ENCODE data around the gene ALDH8A1. TPM values are rescaled to one million over a fixed set of nuclear protein-coding genes. Genes with fewer than 3 reads are reported as not detected.

ALDH8A1 gene
- total and polyA plus RNA-seq, 9 donors, result 0.41 to 2.2 (median 0.65) TPM

DNA sequence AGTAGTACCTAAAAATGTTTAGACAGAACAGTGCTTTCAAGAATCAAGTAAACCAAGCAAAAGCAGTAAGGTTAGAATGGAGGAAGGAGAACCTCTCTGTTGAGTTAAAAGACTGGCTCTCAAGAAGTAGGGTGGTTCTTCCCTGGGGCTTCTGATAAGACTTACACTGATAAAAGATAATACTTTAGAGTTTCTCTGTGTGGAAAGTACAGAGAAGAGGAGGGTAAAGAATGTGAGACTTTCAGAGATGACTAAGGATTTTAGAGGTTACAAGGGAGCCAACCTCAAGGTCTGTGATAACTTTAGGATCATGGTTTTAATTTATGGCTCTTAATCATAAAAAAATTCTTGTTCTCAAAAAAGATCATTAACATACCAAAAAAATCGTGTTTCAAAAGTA lies 30.9 kb upstream of the ALDH8A1 start:
- Histone ChIP-seq H3K4me3 (ENCODE audit: low read length) (no peak overlapping the region), H3K27ac (ENCODE audit: low read length) (no peak overlapping the region), H3K36me3 (ENCODE audit: control insufficient read depth, insufficient read depth, low read length) (peaks cover 23% of the 10 kb centered on the region), H3K27me3 (ENCODE audit: control insufficient read depth, insufficient read depth, low read length) (no peaks in the 10 kb centered on the region), H3K4me1 (ENCODE audit: control insufficient read depth, insufficient read depth, low read length) (no peaks in the 10 kb centered on the region), H3K9me3 (replicated peaks; ENCODE audit: control insufficient read depth, low read depth, low read length) (no peaks in the 10 kb centered on the region)
- DNase-seq, result no peak
- no CpG with 5 or more reads among the region's 1 CpG for WGBS (ENCODE audit: insufficient coverage)

DNA sequence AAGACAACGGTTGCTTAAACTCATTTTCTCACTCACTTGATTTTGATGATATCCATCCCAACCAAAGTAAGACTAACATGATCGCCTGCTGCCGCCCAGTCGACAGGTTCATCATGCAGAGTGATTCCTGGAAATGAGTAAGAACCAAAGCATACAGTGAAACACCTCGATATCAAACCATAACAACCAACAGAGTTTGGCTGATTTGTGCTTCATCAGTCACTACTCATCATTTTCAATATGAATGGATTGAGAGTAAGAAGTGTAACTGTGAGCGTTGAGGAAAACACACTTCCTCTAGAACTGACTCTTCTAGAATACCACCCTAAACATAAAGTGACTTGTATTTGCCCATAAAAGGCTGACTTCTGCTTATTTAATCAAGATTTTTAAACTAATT lies 29.2 kb upstream of the ALDH8A1 start:
- no CpG with 5 or more reads among the region's 6 CpGs for WGBS (ENCODE audit: insufficient coverage)
- H3K27me3 ChIP-seq (ENCODE audit: control insufficient read depth, insufficient read depth, low read length), result no peaks in the 10 kb centered on the region
- H3K9me3 ChIP-seq (replicated peaks; ENCODE audit: control insufficient read depth, low read depth, low read length), result no peaks in the 10 kb centered on the region
- H3K27ac ChIP-seq (ENCODE audit: low read length), result no peak overlapping the region
- H3K4me3 ChIP-seq (ENCODE audit: low read length), result no peak overlapping the region
- DNase-seq, result no peak
- H3K36me3 ChIP-seq (ENCODE audit: control insufficient read depth, insufficient read depth, low read length), result peaks cover 18% of the 10 kb centered on the region
- H3K4me1 ChIP-seq (ENCODE audit: control insufficient read depth, insufficient read depth, low read length), result no peaks in the 10 kb centered on the region

DNA sequence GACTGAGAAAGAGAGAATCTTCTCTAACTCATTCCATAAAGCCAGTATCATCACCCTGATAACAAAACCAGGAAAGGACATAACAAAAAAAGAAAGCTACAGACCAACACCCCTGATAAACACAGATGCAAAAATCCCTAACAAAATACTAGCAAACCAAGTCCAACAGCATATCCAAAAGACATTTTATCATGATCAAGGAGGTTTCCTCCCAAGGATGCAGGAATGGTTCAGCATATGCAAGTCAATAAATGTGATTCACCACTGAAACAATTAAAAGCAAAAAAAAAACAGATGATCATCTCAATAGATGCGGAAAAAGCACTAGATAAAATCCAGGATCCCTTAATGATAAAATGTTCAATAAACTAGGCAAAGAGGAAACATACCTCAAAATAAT lies 24.5 kb upstream of the ALDH8A1 start:
- no peak overlapping the region for H3K4me3 ChIP-seq (ENCODE audit: low read length)
- no peaks in the 10 kb centered on the region for H3K4me1 ChIP-seq (ENCODE audit: control insufficient read depth, insufficient read depth, low read length)
- H3K36me3 ChIP-seq (ENCODE audit: control insufficient read depth, insufficient read depth, low read length), result peaks cover 10% of the 10 kb centered on the region
- H3K27me3 ChIP-seq (ENCODE audit: control insufficient read depth, insufficient read depth, low read length), result no peaks in the 10 kb centered on the region
- no peak overlapping the region for H3K27ac ChIP-seq (ENCODE audit: low read length)
- no peaks in the 10 kb centered on the region for H3K9me3 ChIP-seq (replicated peaks; ENCODE audit: control insufficient read depth, low read depth, low read length)
- no peak for DNase-seq
- no CpG with 5 or more reads among the region's 1 CpG for WGBS (ENCODE audit: insufficient coverage)

- Histone ChIP-seq H3K4me3 (ENCODE audit: low read length) (no peak overlapping the region), H3K27ac (ENCODE audit: low read length) (no peak overlapping the region), H3K9me3 (replicated peaks; ENCODE audit: control insufficient read depth, low read depth, low read length) (no peaks in the 10 kb centered on the region), H3K4me1 (ENCODE audit: control insufficient read depth, insufficient read depth, low read length) (no peaks in the 10 kb centered on the region), H3K27me3 (ENCODE audit: control insufficient read depth, insufficient read depth, low read length) (no peaks in the 10 kb centered on the region), H3K36me3 (ENCODE audit: control insufficient read depth, insufficient read depth, low read length) (peaks cover 13% of the 10 kb centered on the region)
- WGBS (ENCODE audit: insufficient coverage), result no CpG with 5 or more reads among the region's 1 CpG
- DNase-seq, result no peak
These were observed 17.8 kb upstream of the ALDH8A1 start for GRCh38 chr6:134967711-134968110.

- H3K4me1 ChIP-seq (ENCODE audit: control insufficient read depth, insufficient read depth, low read length), result no peaks in the 10 kb centered on the region
- H3K36me3 ChIP-seq (ENCODE audit: control insufficient read depth, insufficient read depth, low read length), result peaks cover 14% of the 10 kb centered on the region
- no CpG with 5 or more reads among the region's 1 CpG for WGBS (ENCODE audit: insufficient coverage)
These were observed 14.7 kb upstream of the ALDH8A1 start for GRCh38 chr6:134964451-134965203.

DNA sequence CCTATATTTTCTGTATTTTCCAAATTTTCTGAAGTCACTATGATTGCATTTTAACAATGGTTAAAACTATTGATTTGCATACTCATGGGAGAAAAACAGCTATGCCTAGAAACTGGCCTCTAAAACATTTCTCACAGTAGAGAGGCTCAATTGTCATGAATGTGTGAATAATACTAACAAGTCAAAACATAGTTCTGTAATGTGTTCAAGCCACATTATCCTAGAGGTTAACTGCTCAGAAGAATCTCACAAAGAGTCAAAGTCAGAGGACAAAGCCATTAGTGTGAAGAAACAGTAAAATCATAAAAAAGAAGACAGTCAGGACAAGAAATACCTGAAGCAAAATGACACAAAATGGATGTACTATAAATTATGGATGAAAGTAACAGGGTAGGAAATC lies 12.5 kb upstream of the ALDH8A1 start:
- Histone ChIP-seq H3K27ac (ENCODE audit: low read length) (no peak overlapping the region), H3K4me3 (ENCODE audit: low read length) (no peak overlapping the region), H3K9me3 (replicated peaks; ENCODE audit: control insufficient read depth, low read depth, low read length) (peaks cover 2% of the 10 kb centered on the region), H3K36me3 (ENCODE audit: control insufficient read depth, insufficient read depth, low read length) (peaks cover 18% of the 10 kb centered on the region), H3K27me3 (ENCODE audit: control insufficient read depth, insufficient read depth, low read length) (no peaks in the 10 kb centered on the region), H3K4me1 (ENCODE audit: control insufficient read depth, insufficient read depth, low read length) (no peaks in the 10 kb centered on the region)
- DNase-seq, result no peak

More at GRCh38 chr6:134964451-134965203, 14.7 kb upstream of the ALDH8A1 start:
- Histone ChIP-seq H3K27me3 (ENCODE audit: control insufficient read depth, insufficient read depth, low read length) (no peaks in the 10 kb centered on the region), H3K27ac (ENCODE audit: low read length) (no peak overlapping the region), H3K4me3 (ENCODE audit: low read length) (no peak overlapping the region), H3K9me3 (replicated peaks; ENCODE audit: control insufficient read depth, low read depth, low read length) (no peaks in the 10 kb centered on the region)
- no peak for DNase-seq

DNA sequence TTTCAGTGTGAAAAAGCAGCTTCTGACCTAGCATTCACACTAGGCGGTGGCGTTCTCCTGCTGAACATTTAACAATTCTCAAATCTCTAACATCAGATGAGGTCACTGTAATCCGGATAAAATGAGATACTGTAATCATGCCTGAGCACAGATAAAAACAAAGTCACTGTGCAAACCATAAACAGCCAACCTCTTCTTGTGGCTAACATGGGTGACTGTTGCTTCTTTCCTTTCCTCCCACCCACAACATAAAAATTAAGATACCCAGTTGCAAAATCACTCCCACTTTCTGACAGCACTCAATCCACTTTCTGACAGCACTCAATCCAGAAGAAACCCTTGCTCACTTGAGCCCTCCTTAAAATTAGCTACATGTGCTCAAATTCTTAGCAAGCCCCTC lies 11.5 kb upstream of the ALDH8A1 start:
- 100% methylated on average over 3 of the region's 3 CpGs for WGBS (ENCODE audit: insufficient coverage)
- Histone ChIP-seq H3K27me3 (ENCODE audit: control insufficient read depth, insufficient read depth, low read length) (no peaks in the 10 kb centered on the region), H3K4me1 (ENCODE audit: control insufficient read depth, insufficient read depth, low read length) (no peaks in the 10 kb centered on the region), H3K36me3 (ENCODE audit: control insufficient read depth, insufficient read depth, low read length) (peaks cover 18% of the 10 kb centered on the region), H3K4me3 (ENCODE audit: low read length) (no peak overlapping the region), H3K27ac (ENCODE audit: low read length) (no peak overlapping the region), H3K9me3 (replicated peaks; ENCODE audit: control insufficient read depth, low read depth, low read length) (peaks cover 2% of the 10 kb centered on the region)
- DNase-seq, result no peak

DNA sequence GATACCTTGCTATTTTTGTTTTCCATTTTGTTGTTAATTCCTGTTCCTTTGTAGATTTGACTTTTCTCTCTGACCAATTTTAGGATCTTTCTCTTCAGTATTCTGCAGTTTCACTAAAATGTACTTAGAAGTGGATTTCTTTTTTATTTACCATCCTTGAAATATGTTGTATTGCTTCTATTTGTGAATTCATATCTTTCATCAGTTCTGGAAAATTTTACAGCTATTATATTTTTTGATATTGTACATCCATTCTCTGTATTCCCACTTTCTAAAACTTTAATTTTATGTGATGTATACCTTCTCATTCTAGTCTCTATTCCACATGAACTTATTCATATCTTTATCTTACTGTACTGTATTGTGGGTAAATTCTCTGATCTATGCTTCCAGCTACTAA lies 9.7 kb upstream of the ALDH8A1 start:
- no peak overlapping the region for H3K27ac ChIP-seq (ENCODE audit: low read length)
- H3K9me3 ChIP-seq (replicated peaks; ENCODE audit: control insufficient read depth, low read depth, low read length), result peaks cover 2% of the 10 kb centered on the region
- no peak for DNase-seq
- no peak overlapping the region for H3K4me3 ChIP-seq (ENCODE audit: low read length)
- H3K36me3 ChIP-seq (ENCODE audit: control insufficient read depth, insufficient read depth, low read length), result peaks cover 13% of the 10 kb centered on the region
- H3K4me1 ChIP-seq (ENCODE audit: control insufficient read depth, insufficient read depth, low read length), result no peaks in the 10 kb centered on the region
- no peaks in the 10 kb centered on the region for H3K27me3 ChIP-seq (ENCODE audit: control insufficient read depth, insufficient read depth, low read length)

GRCh38 chr6:134956676-134957075 lies 6.8 kb upstream of the ALDH8A1 start:
- Histone ChIP-seq H3K4me1 (ENCODE audit: control insufficient read depth, insufficient read depth, low read length) (no peaks in the 10 kb centered on the region), H3K27me3 (ENCODE audit: control insufficient read depth, insufficient read depth, low read length) (no peaks in the 10 kb centered on the region), H3K36me3 (ENCODE audit: control insufficient read depth, insufficient read depth, low read length) (peaks cover 8% of the 10 kb centered on the region), H3K9me3 (replicated peaks; ENCODE audit: control insufficient read depth, low read depth, low read length) (peaks cover 2% of the 10 kb centered on the region), H3K4me3 (ENCODE audit: low read length) (no peak overlapping the region), H3K27ac (ENCODE audit: low read length) (no peak overlapping the region)
- DNase-seq, result no peak
- no CpG with 5 or more reads among the region's 2 CpGs for WGBS (ENCODE audit: insufficient coverage)

DNA sequence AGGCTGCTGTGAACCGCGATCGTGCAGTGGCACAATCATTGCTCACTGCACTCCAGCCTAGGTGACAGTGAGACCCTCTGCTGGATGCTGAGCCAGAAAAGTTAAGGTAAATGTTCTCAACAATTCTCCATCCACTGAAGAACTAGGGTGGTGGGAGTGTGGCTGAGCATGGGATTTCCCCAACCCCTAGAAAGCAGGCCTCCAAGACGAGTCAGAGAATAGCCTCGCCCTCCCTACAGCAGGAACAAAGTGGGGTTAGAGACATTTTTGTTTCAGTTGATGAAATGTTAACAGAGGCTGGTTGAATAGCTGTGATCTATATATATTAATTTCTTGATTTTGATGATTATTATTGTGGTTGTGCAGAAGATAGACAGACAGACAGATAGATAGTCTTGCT lies 6.1 kb upstream of the ALDH8A1 start:
- H3K9me3 ChIP-seq (replicated peaks; ENCODE audit: control insufficient read depth, low read depth, low read length), result peaks cover 2% of the 10 kb centered on the region

More for the DNA sequence above, 6.1 kb upstream of the ALDH8A1 start:
- no peaks in the 10 kb centered on the region for H3K4me1 ChIP-seq (ENCODE audit: control insufficient read depth, insufficient read depth, low read length)
- DNase-seq, result no peak
- H3K36me3 ChIP-seq (ENCODE audit: control insufficient read depth, insufficient read depth, low read length), result peaks cover 6% of the 10 kb centered on the region
- H3K27me3 ChIP-seq (ENCODE audit: control insufficient read depth, insufficient read depth, low read length), result no peaks in the 10 kb centered on the region
- 93% methylated on average over 3 of the region's 5 CpGs for WGBS (ENCODE audit: insufficient coverage)
- H3K27ac ChIP-seq (ENCODE audit: low read length), result no peak overlapping the region
- H3K4me3 ChIP-seq (ENCODE audit: low read length), result no peak overlapping the region
